AG09309 (cell line): ENCODE data around the gene TMEM14A.

Source experiments
- DNase-seq: peaks from one replicate; pipeline ENCODE4 v3.0.0-alpha.2; 2010; ENCODE audit warnings: low read depth
- H3K4me3 ChIP-seq: 2 replicates; pipeline ENCODE4 v1.5.1; 2011; ENCODE audit warnings: mild to moderate bottlenecking, low read depth, low read length, moderate library complexity; ENCODE audit not compliant: control insufficient read depth
- TF ChIP-seq, protein P1 (sequence below): IDR thresholded peaks from 2 replicates; pipeline ENCODE4 v1.5.1; 2011; ENCODE audit warnings: mild to moderate bottlenecking, low read depth, low read length, inconsistent platforms; ENCODE audit not compliant: insufficient read depth, control insufficient read depth; ENCODE audit errors: missing control alignments

Gene TMEM14A

DNA sequence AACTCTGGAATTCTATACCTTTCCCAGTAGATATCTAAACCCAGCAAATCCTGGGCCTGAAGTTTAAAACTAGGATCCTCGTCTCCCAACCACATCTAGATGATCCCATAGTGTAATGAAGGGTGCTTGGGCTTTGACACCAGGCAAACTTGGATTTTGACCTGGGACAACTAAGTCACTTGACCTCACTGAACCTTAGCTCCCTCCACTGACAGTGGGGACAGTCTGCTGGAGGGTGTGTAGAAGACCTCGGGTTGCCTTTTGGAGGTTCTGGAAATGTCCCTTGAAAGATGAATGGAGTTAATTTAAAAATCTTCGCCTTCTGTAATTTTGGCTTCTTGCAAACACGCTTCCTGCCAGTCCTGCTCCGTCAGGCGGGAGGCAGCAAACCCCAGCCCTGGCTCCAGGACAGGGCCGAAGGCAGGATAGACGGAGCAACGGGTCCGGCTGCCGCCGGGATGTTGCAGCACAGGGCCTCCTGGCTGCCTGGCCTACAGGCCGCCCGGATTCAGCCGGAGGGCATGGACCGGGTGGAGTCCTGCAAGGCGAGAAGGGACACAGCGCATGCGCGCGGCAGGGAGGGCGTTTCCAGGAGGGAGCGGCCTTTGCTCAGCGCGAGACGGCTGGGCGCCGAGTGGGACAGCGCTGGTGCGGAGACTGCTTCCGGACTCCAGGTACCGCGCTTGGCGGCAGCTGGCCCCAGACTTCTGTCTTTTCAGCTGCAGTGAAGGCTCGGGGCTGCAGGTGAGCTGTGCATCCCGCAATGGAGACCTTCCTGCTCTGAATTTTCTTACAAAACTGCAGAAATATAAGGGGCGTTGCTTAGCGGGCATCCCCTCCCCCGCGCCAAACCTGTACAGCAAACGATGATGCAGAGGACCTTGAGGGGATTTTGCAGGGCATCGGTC lies at the start of gene TMEM14A:
TSS of gene TMEM14A (plus strand) at position 612 of the 908 bp plus-strand sequence. CDS start 5,990 bp downstream, outside the sequence.
- H3K4me3 ChIP-seq = peak within 1 kb of the TSS; percentile 67
- TF ChIP-seq, protein P1, sequence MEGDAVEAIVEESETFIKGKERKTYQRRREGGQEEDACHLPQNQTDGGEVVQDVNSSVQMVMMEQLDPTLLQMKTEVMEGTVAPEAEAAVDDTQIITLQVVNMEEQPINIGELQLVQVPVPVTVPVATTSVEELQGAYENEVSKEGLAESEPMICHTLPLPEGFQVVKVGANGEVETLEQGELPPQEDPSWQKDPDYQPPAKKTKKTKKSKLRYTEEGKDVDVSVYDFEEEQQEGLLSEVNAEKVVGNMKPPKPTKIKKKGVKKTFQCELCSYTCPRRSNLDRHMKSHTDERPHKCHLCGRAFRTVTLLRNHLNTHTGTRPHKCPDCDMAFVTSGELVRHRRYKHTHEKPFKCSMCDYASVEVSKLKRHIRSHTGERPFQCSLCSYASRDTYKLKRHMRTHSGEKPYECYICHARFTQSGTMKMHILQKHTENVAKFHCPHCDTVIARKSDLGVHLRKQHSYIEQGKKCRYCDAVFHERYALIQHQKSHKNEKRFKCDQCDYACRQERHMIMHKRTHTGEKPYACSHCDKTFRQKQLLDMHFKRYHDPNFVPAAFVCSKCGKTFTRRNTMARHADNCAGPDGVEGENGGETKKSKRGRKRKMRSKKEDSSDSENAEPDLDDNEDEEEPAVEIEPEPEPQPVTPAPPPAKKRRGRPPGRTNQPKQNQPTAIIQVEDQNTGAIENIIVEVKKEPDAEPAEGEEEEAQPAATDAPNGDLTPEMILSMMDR = no peak
- peak; percentile 77 for DNase-seq

DNA sequence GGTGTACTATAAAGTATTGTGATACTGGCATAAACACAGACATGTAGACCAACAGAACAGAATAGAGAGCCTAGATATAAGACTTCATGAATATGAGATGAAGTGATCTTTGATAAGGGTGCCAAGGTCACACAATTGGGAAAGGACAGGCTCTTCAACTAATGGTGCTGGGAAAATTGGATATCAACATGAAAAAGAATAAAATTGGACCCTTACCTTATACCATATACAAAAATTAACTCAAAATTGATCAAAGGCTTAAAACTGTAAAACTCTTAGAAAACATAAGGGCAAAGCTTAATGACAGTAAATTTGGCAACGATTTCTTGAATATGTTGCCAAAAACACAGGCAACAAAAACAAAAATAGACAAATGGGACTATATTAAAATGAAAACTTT lies 49.3 kb upstream of the TMEM14A start:
- TF ChIP-seq, protein P1 = no peak
- no peak overlapping the region for H3K4me3 ChIP-seq
- no peak for DNase-seq

- TF ChIP-seq, protein P1 = no peak
- H3K4me3 ChIP-seq = no peak overlapping the region
- DNase-seq = no peak
Observed at GRCh38 chr6:52622810-52623209, 48.1 kb upstream of the TMEM14A start.

DNA sequence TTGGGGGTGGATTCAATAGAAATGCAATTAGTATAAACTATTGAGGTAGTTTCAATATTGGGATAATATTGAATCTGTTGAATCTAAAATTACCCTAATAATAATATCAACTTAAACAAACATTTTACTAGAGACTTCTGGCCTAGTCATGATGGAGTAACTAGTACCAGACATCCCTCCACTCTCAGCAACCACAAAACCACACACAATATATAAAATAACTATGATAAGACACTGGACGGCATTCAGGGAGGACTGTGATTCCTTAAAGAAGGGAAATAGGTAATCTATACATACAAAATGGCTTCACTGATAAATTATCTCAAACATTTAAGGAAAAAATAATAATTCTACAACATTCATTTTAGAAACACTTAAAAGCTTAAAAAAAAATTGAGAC lies 38.9 kb upstream of the TMEM14A start:
- TF ChIP-seq, protein P1 = no peak
- no peak overlapping the region for H3K4me3 ChIP-seq

DNA sequence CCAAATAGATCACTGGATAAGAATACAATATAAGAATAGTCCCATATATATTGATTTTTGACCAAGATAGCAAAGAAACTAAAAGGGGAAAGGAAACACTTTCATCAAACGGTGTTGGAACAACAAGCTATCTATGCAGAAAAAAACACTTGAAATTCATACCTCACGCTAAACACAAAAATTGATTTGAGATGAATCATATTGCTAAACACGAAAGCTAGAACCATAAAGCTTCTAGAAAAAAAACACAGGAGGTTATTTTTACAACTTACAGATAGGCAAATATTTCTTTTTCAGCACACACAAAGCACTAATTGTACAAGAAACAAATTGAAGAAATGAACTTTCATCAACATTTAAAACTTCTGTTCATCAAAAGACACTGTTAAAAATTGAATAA lies 36.7 kb upstream of the TMEM14A start:
- TF ChIP-seq, protein P1 = no peak
- H3K4me3 ChIP-seq = no peak overlapping the region
- no peak for DNase-seq

More for the DNA sequence above, 38.9 kb upstream of the TMEM14A start:
- DNase-seq = no peak

DNA sequence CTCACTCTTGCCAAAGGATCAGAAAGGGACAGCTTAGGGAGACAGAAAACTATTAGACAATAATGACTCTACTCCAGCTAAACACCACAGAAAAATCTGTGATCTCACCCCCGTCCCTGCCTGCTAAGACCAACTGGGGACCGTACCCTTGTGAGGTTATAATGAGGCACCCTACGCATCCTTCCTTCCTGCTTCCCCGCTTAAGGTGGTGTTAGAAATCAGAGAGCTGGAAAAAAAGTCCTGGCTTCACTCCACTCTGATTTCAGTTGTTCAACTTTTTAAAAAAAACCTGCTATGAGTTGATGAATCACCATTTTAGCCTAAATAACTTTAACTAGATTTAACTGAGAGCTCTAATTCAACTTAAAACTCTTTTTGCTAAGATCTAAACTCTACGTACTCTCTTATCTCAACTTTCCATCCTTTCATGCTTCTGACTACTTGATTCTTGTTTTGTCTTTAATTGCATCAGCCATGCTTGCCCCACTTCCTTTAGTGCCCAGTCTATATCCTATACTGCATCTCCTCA lies 35.8 kb upstream of the TMEM14A start:
- no peak overlapping the region for H3K4me3 ChIP-seq
- DNase-seq = no peak
- TF ChIP-seq, protein P1 = no peak
